Calu3 (cell line): ENCODE data around the gene C17orf50. TPM values are rescaled to one million over a fixed set of nuclear protein-coding genes. Genes with fewer than 3 reads are reported as not detected.

Experiments used
- BruUV-seq: library from RNA; stranded (reverse); fragments of 400-500 nt; replicated peaks from 2 replicates; lab custom pipeline; 2021; lab: Mats Ljungman, UMichigan
- CTCF ChIA-PET: fragments of 300-600 bp; sonication (Branson Sonifier 250); formaldehyde crosslinking; loops from one replicate; lab custom pipeline; 2022; ENCODE audit warnings: antibody characterized with exemption; lab: Charles Lee
- DNase-seq: peaks from one replicate; pipeline ENCODE4 v3.0.0; 2022
- H3K27ac Mint-ChIP-seq: one replicate; pipeline ENCODE4 v1.8.0; 2022; ENCODE audit warnings: mixed read lengths; ENCODE audit not compliant: unreplicated experiment
- H3K27me3 Mint-ChIP-seq: one replicate; pipeline ENCODE4 v1.8.0; 2022; ENCODE audit warnings: mixed read lengths; ENCODE audit not compliant: unreplicated experiment
- H3K36me3 Mint-ChIP-seq: one replicate; pipeline ENCODE4 v1.8.0; 2022; ENCODE audit warnings: mild to moderate bottlenecking, moderate library complexity, mixed read lengths; ENCODE audit not compliant: insufficient read depth, unreplicated experiment
- H3K4me1 Mint-ChIP-seq: one replicate; pipeline ENCODE4 v1.8.0; 2022; ENCODE audit warnings: mild to moderate bottlenecking, low read depth, mixed read lengths; ENCODE audit not compliant: unreplicated experiment
- H3K4me3 Mint-ChIP-seq: one replicate; pipeline ENCODE4 v1.8.0; 2022; ENCODE audit warnings: mild to moderate bottlenecking, low read depth, moderate library complexity, mixed read lengths; ENCODE audit not compliant: unreplicated experiment
- H3K9me3 Mint-ChIP-seq: one replicate; pipeline ENCODE4 v1.8.0; 2022; ENCODE audit warnings: low read depth, mixed read lengths; ENCODE audit not compliant: unreplicated experiment
- CTCF ChIP-seq: fragments of 200-600 bp; IDR thresholded peaks from one replicate; pipeline ENCODE4 v1.8.0; 2022; ENCODE audit warnings: antibody characterized with exemption; ENCODE audit not compliant: unreplicated experiment
- intact Hi-C: fragments of 100-400 bp; cut with micrococcal nuclease; formaldehyde crosslinking; loops from one replicate; pipeline ENCODE4 v1.10.0; 2022; ENCODE audit not compliant: unreplicated experiment
- total RNA-seq: library from RNA; stranded (reverse); gene quantifications from 2 replicates; pipeline ENCODE4 v1.2.3, GENCODE V29; 2022

C17orf50 gene
- total RNA-seq, 1 experiment from 2014 or later = not detected

GRCh38 chr17:35809855-35810461 lies 49.3 kb downstream of the C17orf50 start:
- no peak for DNase-seq
- Mint-ChIP-seq H3K36me3 (peaks cover 46% of the 10 kb centered on the region), H3K27me3 (no peaks in the 10 kb centered on the region), H3K27ac (peak overlapping the region; percentile 100), H3K4me1 (peaks cover 38% of the 10 kb centered on the region), H3K9me3 (no peaks in the 10 kb centered on the region), H3K4me3 (peak overlapping the region; percentile 92)
- no TSS peak for BruUV-seq
- CTCF ChIA-PET = interaction anchor here (1.0 to 1.8 kb wide), 4 partner anchors 10 to 46 kb away, joined by 3 to 7 read pairs (median 4); no protein-coding TSS in a partner anchor
- TF ChIP-seq CTCF = no peak
- intact Hi-C loops = no loop called here

- no TSS peak for BruUV-seq
- peaks cover 35% of the 10 kb centered on the region for H3K4me1 Mint-ChIP-seq
- CTCF ChIA-PET = interaction anchor here (1.3 kb wide), 1 partner anchor 47 kb away, joined by 3 read pairs; no protein-coding TSS in a partner anchor
- H3K36me3 Mint-ChIP-seq = peaks cover 52% of the 10 kb centered on the region
- intact Hi-C loops = no loop called here
- H3K4me3 Mint-ChIP-seq = no peak overlapping the region
- no peaks in the 10 kb centered on the region for H3K9me3 Mint-ChIP-seq
- TF ChIP-seq CTCF = no peak
- no peak for DNase-seq
- H3K27ac Mint-ChIP-seq = no peak overlapping the region
- H3K27me3 Mint-ChIP-seq = no peaks in the 10 kb centered on the region
These were observed 51.1 kb downstream of the C17orf50 start for GRCh38 chr17:35811759-35812158.

DNA sequence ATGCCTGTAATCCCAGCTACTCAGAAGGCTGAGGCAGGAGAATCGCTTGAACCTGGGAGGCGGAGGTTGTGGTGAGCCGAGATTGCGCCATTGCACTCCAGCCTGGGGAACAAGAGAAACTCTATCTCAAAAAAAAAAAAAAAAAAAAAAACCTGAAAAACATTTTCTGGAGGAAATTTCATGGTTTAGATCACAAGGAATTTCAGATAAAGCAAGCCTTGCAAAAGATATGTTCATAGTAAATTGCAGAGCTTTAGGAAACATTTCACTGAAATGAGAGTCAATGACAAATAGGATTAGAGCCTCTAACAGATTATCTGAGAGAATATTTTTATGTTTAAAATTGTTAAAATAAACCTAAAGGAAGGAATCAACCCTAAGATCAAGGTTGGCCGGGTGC lies 51.8 kb downstream of the C17orf50 start:
- intact Hi-C loops = no loop called here
- H3K4me1 Mint-ChIP-seq = peaks cover 32% of the 10 kb centered on the region

More for the DNA sequence above, 51.8 kb downstream of the C17orf50 start:
- BruUV-seq = no TSS peak
- Mint-ChIP-seq H3K9me3 (no peaks in the 10 kb centered on the region), H3K27me3 (no peaks in the 10 kb centered on the region), H3K27ac (no peak overlapping the region), H3K4me3 (no peak overlapping the region), H3K36me3 (peaks cover 58% of the 10 kb centered on the region)
- DNase-seq = no peak
- CTCF ChIA-PET = interaction anchor here (1.3 kb wide), 1 partner anchor 48 kb away, joined by 3 read pairs; no protein-coding TSS in a partner anchor
- no peak for TF ChIP-seq CTCF

Other genes starting within 250 kb of the C17orf50 start
- 0.14 and 0.51 TPM in 2 replicates for gene SLFN12L, start 223.2 kb upstream of the C17orf50 start, total RNA-seq
- not detected in 2 replicates for gene SLFN14, start 200.1 kb upstream of the C17orf50 start, total RNA-seq
- 3.4 and 4.1 TPM in 2 replicates for gene PEX12, start 182.3 kb upstream of the C17orf50 start, total RNA-seq
- gene AP2B1, start 173.6 kb upstream of the C17orf50 start, total RNA-seq = 309 and 320 TPM in 2 replicates
- 0.95 and 1.4 TPM in 2 replicates for gene RASL10B, start 29.2 kb upstream of the C17orf50 start, total RNA-seq
- gene GAS2L2, start 7.6 kb upstream of the C17orf50 start, total RNA-seq = not detected in 2 replicates
- gene MMP28, start 34.8 kb downstream of the C17orf50 start, total RNA-seq = not detected in 2 replicates
- 284 and 286 TPM in 2 replicates for gene TAF15, start 48.6 kb downstream of the C17orf50 start, total RNA-seq
- gene HEATR9, start 108.0 kb downstream of the C17orf50 start, total RNA-seq = not detected in 2 replicates
- 7.0 and 28.7 TPM in 2 replicates for gene CCL5, start 119.5 kb downstream of the C17orf50 start, total RNA-seq
- 6.2 and 6.5 TPM in 2 replicates for gene RDM1, start 169.9 kb downstream of the C17orf50 start, total RNA-seq
- not detected in 2 replicates for gene LYZL6, start 182.8 kb downstream of the C17orf50 start, total RNA-seq
- not detected in 2 replicates for gene CCL16, start 220.6 kb downstream of the C17orf50 start, total RNA-seq
- not detected in 2 replicates for gene CCL14, start 225.8 kb downstream of the C17orf50 start, total RNA-seq
- gene CCL15, start 240.7 kb downstream of the C17orf50 start, total RNA-seq = 0.42 TPM in 1 of 2 replicates, not detected in the other